GM18499 (cell line): ENCODE data around the gene RHBDD1.

Experiments
- ATAC-seq: cut with Tn5 transposase; IDR thresholded peaks from one replicate; pipeline ENCODE4 v1.9.1; 2021; ENCODE audit warnings: moderate number of reproducible peaks; ENCODE audit not compliant: insufficient read depth, unreplicated experiment

The RHBDD1 gene

DNA sequence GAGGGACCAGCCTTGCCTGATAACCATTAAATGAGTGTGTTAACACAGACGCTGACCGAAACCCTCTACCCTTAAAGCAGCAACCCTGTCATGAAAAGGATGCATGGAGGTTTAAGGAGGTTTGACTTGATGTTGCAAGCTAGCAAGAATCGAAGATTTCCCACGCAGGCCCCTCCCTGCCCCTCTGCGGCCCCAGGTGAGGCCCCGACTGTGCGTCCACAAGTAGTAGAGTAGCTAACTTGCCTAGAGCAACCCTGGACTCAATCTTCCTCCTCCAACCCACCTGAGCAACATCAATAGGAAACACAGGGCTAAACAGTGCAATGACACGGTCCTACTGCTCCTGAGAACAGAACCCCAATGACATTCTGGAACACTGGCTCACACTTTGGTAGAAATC lies 178.0 kb downstream of the RHBDD1 start:
- no peak for ATAC-seq

DNA sequence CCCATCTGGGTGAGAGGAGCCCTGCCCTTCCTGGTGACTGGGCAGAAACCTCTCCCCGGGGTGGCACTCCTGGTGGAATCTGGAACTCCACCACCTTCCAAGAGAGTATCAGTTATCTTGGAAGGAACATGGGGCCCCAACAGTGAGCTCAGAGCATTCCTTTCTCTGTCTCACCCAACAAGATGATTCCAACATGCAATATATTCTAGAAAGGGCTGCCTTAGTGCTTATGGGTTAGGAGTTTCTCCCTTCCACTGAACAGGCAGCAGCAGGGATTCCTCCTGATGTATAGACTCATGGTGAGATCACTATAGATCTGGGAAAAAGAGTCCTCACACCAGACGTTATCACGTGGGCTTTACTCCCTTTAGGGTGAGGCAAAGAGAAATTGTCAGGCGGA lies 181.0 kb downstream of the RHBDD1 start:
- no peak for ATAC-seq

DNA sequence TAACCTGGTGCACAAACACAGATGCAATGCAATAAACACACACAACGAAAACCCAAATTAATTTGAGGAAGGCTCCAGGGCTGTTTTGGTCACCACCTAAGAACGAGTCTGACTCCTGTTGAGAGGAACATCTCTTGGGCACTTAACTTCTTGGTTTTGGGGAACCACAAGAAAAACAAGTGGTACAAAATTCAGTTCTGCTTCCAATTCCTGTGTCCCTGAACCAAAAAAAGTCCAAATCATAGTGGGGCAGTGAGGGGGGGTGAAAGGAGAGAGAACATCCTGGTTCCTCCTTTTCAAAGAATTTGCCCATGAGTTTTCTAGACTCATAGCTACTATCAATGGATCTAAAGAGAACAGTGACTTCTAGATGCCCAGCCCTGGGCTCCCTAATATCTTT lies 184.6 kb downstream of the RHBDD1 start:
- ATAC-seq, result no peak

DNA sequence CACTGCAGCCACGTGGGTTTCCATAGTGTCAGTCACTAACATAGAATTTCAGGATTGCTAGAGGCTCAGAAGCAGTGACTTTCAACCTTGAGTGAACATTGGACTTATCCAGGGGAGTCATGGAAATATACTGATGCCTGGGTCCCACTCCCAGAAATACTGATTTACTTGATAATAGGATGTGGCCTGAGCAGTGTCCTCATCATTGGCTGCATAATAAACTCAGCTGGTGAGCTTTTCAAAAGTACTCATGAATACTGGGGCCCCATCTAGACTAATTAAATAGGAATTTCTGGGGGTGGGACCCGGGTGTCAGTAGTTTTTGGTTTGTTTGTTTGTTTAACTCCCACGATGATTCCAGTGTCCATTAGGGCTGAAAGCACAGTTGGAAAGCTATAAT lies 186.8 kb downstream of the RHBDD1 start:
- ATAC-seq, result no peak

DNA sequence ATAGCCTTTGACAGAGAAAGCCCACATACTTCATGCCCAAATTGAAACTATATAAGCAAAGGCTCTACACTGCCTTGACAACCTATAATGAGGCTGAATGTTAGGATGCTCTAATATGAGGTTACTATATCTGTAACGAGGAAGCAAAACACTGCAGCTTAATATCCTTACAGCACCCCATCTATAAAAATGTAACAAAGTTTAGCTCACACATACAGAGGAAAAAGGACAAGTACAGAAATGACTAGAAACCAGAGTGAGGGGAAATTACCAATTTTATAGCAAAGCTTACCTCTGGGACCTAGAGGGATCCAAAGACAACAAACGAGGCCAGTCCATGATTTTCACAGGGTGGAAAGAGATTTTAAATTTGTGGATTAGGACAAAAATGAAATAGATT lies 189.7 kb downstream of the RHBDD1 start:
- ATAC-seq, result peak; percentile 96

GRCh38 chr2:227029426-227030105 lies 193.7 kb downstream of the RHBDD1 start:
- ATAC-seq, result no peak

GRCh38 chr2:227030789-227031188 lies 194.9 kb downstream of the RHBDD1 start:
- ATAC-seq, result no peak

- no peak for ATAC-seq
Observed at GRCh38 chr2:227031379-227031778, 195.5 kb downstream of the RHBDD1 start.

DNA sequence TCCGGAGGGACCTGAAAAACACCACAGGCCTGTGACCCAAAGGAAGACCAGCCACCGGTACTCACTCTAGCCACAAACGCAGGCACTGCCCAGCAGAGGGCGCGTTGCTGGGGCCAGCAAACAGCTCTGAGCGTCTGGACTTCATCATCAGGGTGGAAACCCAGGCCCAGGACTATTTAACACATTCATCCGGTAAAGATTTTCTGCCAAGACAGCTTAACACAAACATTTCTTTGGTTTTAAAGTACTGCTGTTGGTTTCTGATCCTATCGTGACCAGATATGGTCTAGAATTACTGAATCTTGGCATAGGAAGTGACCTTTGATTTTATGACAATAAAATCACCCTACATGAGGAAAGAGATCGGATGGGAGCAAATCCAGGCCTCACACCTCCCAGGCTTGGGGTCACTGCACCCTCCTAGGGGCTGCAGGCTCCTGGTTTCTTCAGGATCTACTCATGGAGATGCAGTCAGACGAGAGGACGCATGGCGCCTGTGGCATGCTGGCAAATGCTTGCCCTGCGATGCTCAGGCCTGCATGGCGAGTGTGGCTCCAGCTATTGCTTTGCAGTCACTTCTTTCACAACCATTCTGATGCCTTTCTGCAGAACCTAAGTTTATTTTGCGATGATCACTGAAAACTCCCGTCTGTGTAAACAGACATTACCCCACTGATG lies 197.8 kb downstream of the RHBDD1 start:
- ATAC-seq, result peak; percentile 68

- no peak for ATAC-seq
Observed at GRCh38 chr2:227035711-227036367, 200.0 kb downstream of the RHBDD1 start.

DNA sequence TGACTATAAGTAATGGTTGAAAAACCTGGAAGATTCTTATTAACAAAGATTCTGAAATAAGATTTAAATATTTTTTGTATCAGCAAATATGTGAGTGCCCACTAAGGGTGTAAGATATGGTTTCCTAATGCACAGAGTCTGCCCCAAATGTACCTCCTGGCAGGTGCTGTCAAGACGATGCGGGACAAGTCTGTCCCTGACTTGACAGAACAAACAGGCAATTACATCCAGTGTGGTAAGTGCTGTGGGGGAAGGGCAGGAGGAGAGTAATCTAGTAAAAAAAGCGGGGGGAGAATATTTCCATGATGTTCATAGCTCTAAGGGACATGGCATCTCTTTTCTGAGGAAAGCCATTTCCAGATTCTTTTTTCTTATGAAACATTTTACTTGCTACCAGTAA lies 200.7 kb downstream of the RHBDD1 start:
- ATAC-seq, result no peak

- ATAC-seq, result no peak
Observed at GRCh38 chr2:227038550-227039189, 202.8 kb downstream of the RHBDD1 start.

DNA sequence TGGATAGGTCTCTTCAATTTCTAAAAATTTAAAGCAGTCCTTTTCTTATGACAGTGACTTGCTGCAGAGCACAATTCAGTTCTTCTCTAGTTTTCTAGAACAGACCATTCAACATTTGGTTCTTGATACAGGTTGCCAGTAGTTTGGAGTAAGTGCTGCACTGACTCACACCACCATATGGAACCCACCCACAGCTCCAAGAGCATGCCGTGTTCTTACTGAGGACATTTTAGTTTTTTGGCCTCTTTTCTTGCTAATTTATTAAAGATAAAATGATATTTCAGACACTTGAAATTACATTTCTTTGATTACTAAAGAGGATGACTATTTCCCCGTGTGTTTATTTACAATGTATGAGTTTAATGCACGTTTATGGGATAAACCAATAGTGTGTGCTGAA lies 208.1 kb downstream of the RHBDD1 start:
- ATAC-seq, result no peak
